ENCODE data around the gene PIP5K1B.

Gene PIP5K1B

DNA sequence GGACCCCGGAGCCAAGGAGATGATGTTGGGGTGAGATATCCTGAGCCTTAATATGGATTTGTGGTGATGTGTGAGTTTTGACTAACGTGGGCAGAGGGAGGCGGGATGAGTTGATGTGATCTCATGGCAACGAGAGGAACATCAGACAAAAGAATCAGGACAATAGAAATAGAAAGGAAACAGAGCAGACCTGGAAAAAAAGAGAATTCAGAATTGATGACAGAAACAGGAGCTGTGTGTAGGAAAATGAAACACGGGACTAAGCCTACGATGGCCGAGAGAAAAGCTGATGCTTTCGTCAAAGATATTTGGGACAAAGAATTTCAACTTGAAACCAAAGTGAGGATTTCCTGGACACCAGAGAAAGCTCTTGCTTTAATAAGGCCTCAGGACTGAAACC is 298.0 kb downstream of the PIP5K1B start:
- TF ChIP-seq TAF1 (IDR thresholded peaks at IDR 0.05; ENCODE audit: borderline replicate concordance, insufficient read depth, low read length), result no peak
- TF ChIP-seq FOXP2 (optimal IDR thresholded peaks at IDR 0.05; ENCODE audit: borderline replicate concordance, extremely low read depth, extremely low read length, insufficient read depth), result no peak
- TF ChIP-seq, protein P1, sequence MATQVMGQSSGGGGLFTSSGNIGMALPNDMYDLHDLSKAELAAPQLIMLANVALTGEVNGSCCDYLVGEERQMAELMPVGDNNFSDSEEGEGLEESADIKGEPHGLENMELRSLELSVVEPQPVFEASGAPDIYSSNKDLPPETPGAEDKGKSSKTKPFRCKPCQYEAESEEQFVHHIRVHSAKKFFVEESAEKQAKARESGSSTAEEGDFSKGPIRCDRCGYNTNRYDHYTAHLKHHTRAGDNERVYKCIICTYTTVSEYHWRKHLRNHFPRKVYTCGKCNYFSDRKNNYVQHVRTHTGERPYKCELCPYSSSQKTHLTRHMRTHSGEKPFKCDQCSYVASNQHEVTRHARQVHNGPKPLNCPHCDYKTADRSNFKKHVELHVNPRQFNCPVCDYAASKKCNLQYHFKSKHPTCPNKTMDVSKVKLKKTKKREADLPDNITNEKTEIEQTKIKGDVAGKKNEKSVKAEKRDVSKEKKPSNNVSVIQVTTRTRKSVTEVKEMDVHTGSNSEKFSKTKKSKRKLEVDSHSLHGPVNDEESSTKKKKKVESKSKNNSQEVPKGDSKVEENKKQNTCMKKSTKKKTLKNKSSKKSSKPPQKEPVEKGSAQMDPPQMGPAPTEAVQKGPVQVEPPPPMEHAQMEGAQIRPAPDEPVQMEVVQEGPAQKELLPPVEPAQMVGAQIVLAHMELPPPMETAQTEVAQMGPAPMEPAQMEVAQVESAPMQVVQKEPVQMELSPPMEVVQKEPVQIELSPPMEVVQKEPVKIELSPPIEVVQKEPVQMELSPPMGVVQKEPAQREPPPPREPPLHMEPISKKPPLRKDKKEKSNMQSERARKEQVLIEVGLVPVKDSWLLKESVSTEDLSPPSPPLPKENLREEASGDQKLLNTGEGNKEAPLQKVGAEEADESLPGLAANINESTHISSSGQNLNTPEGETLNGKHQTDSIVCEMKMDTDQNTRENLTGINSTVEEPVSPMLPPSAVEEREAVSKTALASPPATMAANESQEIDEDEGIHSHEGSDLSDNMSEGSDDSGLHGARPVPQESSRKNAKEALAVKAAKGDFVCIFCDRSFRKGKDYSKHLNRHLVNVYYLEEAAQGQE (IDR thresholded peaks at IDR 0.05; ENCODE audit: insufficient read depth in 1 of 2, low read depth in 2 of 2, low read length in 2 of 2), result no peak
- TF ChIP-seq SIN3A (IDR thresholded peaks at IDR 0.05; ENCODE audit: borderline replicate concordance, insufficient read depth, low read length), result no peak
- TF ChIP-seq POLR2AphosphoS5 (IDR thresholded peaks at IDR 0.05; ENCODE audit: low read depth, low read length), result no peak

GRCh38 chr9:69004836-69005235 is 299.8 kb downstream of the PIP5K1B start:
- TF ChIP-seq FOXP2 (optimal IDR thresholded peaks at IDR 0.05; ENCODE audit: borderline replicate concordance, extremely low read depth, extremely low read length, insufficient read depth), result no peak
- TF ChIP-seq SIN3A (IDR thresholded peaks at IDR 0.05; ENCODE audit: borderline replicate concordance, insufficient read depth, low read length), result no peak

GRCh38 chr9:69009708-69010107 is 304.7 kb downstream of the PIP5K1B start:
- TF ChIP-seq TAF1 (IDR thresholded peaks at IDR 0.05; ENCODE audit: borderline replicate concordance, insufficient read depth, low read length) (no peak), SIN3A (IDR thresholded peaks at IDR 0.05; ENCODE audit: borderline replicate concordance, insufficient read depth, low read length) (no peak), POLR2AphosphoS5 (IDR thresholded peaks at IDR 0.05; ENCODE audit: low read depth, low read length) (no peak), FOXP2 (optimal IDR thresholded peaks at IDR 0.05; ENCODE audit: borderline replicate concordance, extremely low read depth, extremely low read length, insufficient read depth) (no peak)
- TF ChIP-seq, protein P1 (IDR thresholded peaks at IDR 0.05; ENCODE audit: insufficient read depth in 1 of 2, low read depth in 2 of 2, low read length in 2 of 2), result no peak

DNA sequence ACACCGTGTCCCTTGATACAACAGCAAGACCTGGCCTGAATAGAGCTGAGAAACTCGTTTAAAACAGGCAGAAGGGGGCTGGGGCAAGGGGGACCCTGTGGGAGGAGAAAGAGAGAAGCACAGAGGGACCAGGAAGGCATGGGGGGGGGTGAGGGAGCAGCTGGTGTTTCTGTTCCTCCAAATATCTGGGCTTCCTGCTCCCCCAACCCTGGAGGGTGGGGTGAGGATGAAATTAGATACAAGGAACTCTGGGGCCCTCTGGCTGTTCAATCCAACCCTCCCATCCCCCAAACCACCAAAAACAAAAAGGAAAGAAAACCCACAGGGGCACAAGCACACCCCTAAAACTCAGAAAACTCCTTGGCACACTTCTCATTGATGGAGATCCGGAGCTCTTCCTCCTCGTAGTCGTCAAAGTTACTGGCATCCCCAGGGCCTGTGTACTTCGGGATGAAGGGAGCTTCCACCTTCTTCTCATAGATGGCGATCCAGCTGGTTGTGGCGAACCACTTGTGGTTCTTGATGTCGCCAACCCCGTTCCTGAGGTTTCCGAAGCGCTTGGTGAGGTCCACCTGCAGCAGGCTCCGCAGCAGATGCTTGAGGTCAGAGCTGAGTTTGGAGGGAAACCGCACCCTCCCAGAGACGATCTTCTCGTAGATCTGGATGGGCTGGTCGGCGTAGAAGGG is 307.8 kb downstream of the PIP5K1B start:
- TF ChIP-seq SIN3A (IDR thresholded peaks at IDR 0.05; ENCODE audit: borderline replicate concordance, insufficient read depth, low read length), result no peak
- no peak for TF ChIP-seq FOXP2 (optimal IDR thresholded peaks at IDR 0.05; ENCODE audit: borderline replicate concordance, extremely low read depth, extremely low read length, insufficient read depth)
- TF ChIP-seq POLR2AphosphoS5 (IDR thresholded peaks at IDR 0.05; ENCODE audit: low read depth, low read length), result no peak
- TF ChIP-seq, protein P1 (IDR thresholded peaks at IDR 0.05; ENCODE audit: insufficient read depth in 1 of 2, low read depth in 2 of 2, low read length in 2 of 2), result no peak
- TF ChIP-seq TAF1 (IDR thresholded peaks at IDR 0.05; ENCODE audit: borderline replicate concordance, insufficient read depth, low read length), result no peak

DNA sequence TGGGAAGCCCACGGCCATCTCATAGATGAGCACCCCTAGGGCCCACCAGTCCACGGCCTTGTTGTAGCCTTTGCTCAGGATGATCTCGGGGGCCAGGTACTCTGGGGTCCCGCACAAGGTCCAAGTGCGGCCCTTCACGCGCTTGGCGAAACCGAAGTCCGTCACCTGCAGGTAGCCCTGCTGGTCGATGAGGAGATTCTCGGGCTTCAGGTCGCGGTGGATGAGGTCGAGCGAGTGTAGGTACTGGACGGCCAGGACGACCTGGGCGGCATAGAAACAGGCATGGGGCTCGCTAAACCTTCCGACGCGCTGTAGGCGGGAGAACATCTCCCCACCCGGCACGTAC is 308.3 kb downstream of the PIP5K1B start:
- TF ChIP-seq FOXP2 (optimal IDR thresholded peaks at IDR 0.05; ENCODE audit: borderline replicate concordance, extremely low read depth, extremely low read length, insufficient read depth), result no peak
- TF ChIP-seq TAF1 (IDR thresholded peaks at IDR 0.05; ENCODE audit: borderline replicate concordance, insufficient read depth, low read length), result no peak
- no peak for TF ChIP-seq SIN3A (IDR thresholded peaks at IDR 0.05; ENCODE audit: borderline replicate concordance, insufficient read depth, low read length)
- TF ChIP-seq, protein P1 (IDR thresholded peaks at IDR 0.05; ENCODE audit: insufficient read depth in 1 of 2, low read depth in 2 of 2, low read length in 2 of 2), result no peak
- TF ChIP-seq POLR2AphosphoS5 (IDR thresholded peaks at IDR 0.05; ENCODE audit: low read depth, low read length), result no peak

Measured in PFSK-1 (cell line).